Activated gamma-delta T cell (primary cell): ENCODE data around the gene ESPL1.

Experiments used
- DNase-seq: peaks from one replicate; lab custom pipeline; 2025; lab: John Stamatoyannopoulos, UW

ESPL1 gene

GRCh38 chr12:53338017-53338416, 69.9 kb downstream of the ESPL1 start:
- no peak for DNase-seq

- no peak for DNase-seq
Observed at GRCh38 chr12:53338916-53339315, 70.8 kb downstream of the ESPL1 start.

- DNase-seq = no peak
Observed at GRCh38 chr12:53340398-53340797, 72.3 kb downstream of the ESPL1 start.
